Spleen (tissue), 11 donors: ENCODE data around the gene ATG16L1. TPM values are rescaled to one million over a fixed set of nuclear protein-coding genes. Genes with fewer than 3 reads are reported as not detected.

Experiments used
- DNase-seq: peaks from one replicate; pipeline ENCODE4 v3.0.0-alpha.2; 2020
- H3K27ac ChIP-seq, 8 donors: fragments of 200-600 bp; sonication (generic) in 7 of 8; 1 replicate in 4 of 8; 2 replicates in 4 of 8; pipeline versions ENCODE4 v1.5.0 to v1.8.0; 2016 to 2021; ENCODE audit warnings: inconsistent platforms in 4 of 8, mild to moderate bottlenecking in 4 of 8, moderate library complexity in 1 of 8
- H3K27me3 ChIP-seq, 7 donors: fragments of 200-600 bp; sonication (generic) in 6 of 7; replicated peaks in 1 of 7; 1 replicate in 4 of 7; 2 replicates in 3 of 7; pipeline versions ENCODE4 v1.5.0 to v1.8.0; 2016 to 2021; ENCODE audit warnings: inconsistent platforms in 3 of 7, mild to moderate bottlenecking in 1 of 7
- H3K36me3 ChIP-seq, 6 donors: fragments of 200-600 bp; sonication (generic) in 5 of 6; 1 replicate in 4 of 6; 2 replicates in 2 of 6; pipeline versions ENCODE4 v1.5.0 to v1.8.0; 2016 to 2021; ENCODE audit warnings: inconsistent platforms in 2 of 6
- H3K4me1 ChIP-seq, 6 donors: fragments of 200-600 bp; sonication (generic) in 5 of 6; 1 replicate in 3 of 6; 2 replicates in 3 of 6; pipeline versions ENCODE4 v1.5.0 to v1.8.0; 2016 to 2021; ENCODE audit warnings: inconsistent platforms in 3 of 6
- H3K4me3 ChIP-seq, 8 donors: fragments of 200-600 bp; sonication (generic) in 7 of 8; 1 replicate in 4 of 8; 2 replicates in 4 of 8; pipeline versions ENCODE4 v1.5.0 to v1.8.0; 2016 to 2021; ENCODE audit warnings: inconsistent platforms in 4 of 8, mild to moderate bottlenecking in 4 of 8, moderate library complexity in 2 of 8
- H3K9me3 ChIP-seq, 8 donors: fragments of 200-600 bp; sonication (generic) in 7 of 8; 1 replicate in 4 of 8; 2 replicates in 4 of 8; pipeline versions ENCODE4 v1.5.0 to v1.8.0; 2016 to 2021; ENCODE audit warnings: inconsistent platforms in 4 of 8
- CTCF ChIP-seq, 11 experiments: fragments of 200-600 bp in 7 of 11; fragments of 450-650 bp in 4 of 11; sonication (generic) in 4 of 11; IDR thresholded peaks in 8 of 11; conservative IDR thresholded peaks in 3 of 11; 1 replicate in 7 of 11; 2 replicates in 4 of 11; pipeline versions ENCODE4 v1.4.0 to v1.8.0; 2016 to 2021; ENCODE audit warnings: antibody characterized with exemption in 11 of 11, inconsistent platforms in 4 of 11, mild to moderate bottlenecking in 1 of 11
- POLR2A ChIP-seq, 3 donors: fragments of 450-650 bp; IDR thresholded peaks; one replicate each; pipeline ENCODE4 v1.5.1; 2017; ENCODE audit warnings: antibody characterized with exemption in 3 of 3, mild to moderate bottlenecking in 1 of 3
- POLR2AphosphoS5 ChIP-seq, 3 donors: sonication (generic); formaldehyde crosslinking; IDR thresholded peaks; one replicate each; pipeline ENCODE4 v1.5.1; 2017; ENCODE audit warnings: antibody characterized with exemption in 3 of 3
- WGBS, 5 donors: extraction: QIAGEN DNeasy Blood & Tissue Kit in 3 of 5; methylation state at CpG; one replicate each; pipeline versions ENCODE4 v1.1.5 to v1.1.7; 2013 to 2018; 5-methylcytosine and 5-hydroxymethylcytosine counted together
- intact Hi-C: fragments of 100-400 bp; cut with DNase I; formaldehyde crosslinking; loops from one replicate; pipeline ENCODE4 v1.15.0; 2023; ENCODE audit warnings: low total_unique reads
- polyA plus RNA-seq, 3 donors: library from polyadenylated mRNA; stranded (reverse); fragments of 200-250 nt; gene quantifications; one replicate each; pipeline ENCODE4 v1.2.1, GENCODE V29; 2013
- total RNA-seq, 7 donors: library from RNA; depleted of rRNA in 3 of 7; stranded (reverse); fragments of >200 nt in 3 of 7; fragmentation: NEBNext Ultra II Directional in 4 of 7; extraction: Animal tissue kit (Norgen Biotek cat#: 25700) in 4 of 7; gene quantifications; one replicate each; pipeline versions ENCODE4 v1.1.0 to v1.2.1, GENCODE V29; 2016 to 2021
- donor health status: healthy with polysubstance abuse.
- donor health status: DM: no; HTN: no; CAD: no; lungs with moderate emphysema.
- donor health status: DM: no; HTN: no; CAD: no.
- donor health status: Bipolar disorder and iron deficiency.
- donor health status: healthy.
- donor health status: DM: no; HTN: no; CAD: no.
- donor health status: DM: yes; HTN: yes; CAD: no.

ATG16L1 gene
- total and polyA plus RNA-seq, 10 donors = 12.0 to 45.8 (median 32.3) TPM

- H3K27me3 ChIP-seq = no peaks in the 10 kb centered on the region
- 49 to 60% (median 51%) methylated on average over 6 of the region's 6 CpGs for WGBS, 5 donors
- intact Hi-C loops = no loop called here
- peak overlapping the region in 1 of 8 donors; percentile 36 for H3K4me3 ChIP-seq
- H3K9me3 ChIP-seq = no peaks in the 10 kb centered on the region
- peaks cover 0 to 100% (median 67%) of the 10 kb centered on the region in 6 donors for H3K36me3 ChIP-seq
- peak; percentile 90 for DNase-seq
- H3K4me1 ChIP-seq = peaks cover 0 to 72% (median 39%) of the 10 kb centered on the region in 6 donors
- no peak for TF ChIP-seq CTCF (IDR thresholded peaks at IDR 0.05 in 8 of 11, conservative IDR thresholded peaks at IDR 0.05 in 3 of 11)
- TF ChIP-seq POLR2AphosphoS5 (IDR thresholded peaks at IDR 0.05) = peak; percentile 48 to 95 (median 80)
- H3K27ac ChIP-seq = peak overlapping the region; percentile 66 to 90 (median 76)
Observed at GRCh38 chr2:233267516-233268245, 16.2 kb downstream of the ATG16L1 start.

- 39 to 50% (median 44%) methylated on average over 5 of the region's 5 CpGs for WGBS, 5 donors
- DNase-seq = no peak
- peaks cover 5 to 100% (median 67%) of the 10 kb centered on the region in 6 donors for H3K36me3 ChIP-seq
- H3K27me3 ChIP-seq = no peaks in the 10 kb centered on the region
- peak overlapping the region; percentile 0 to 90 (median 76) for H3K27ac ChIP-seq
- no peak overlapping the region for H3K4me3 ChIP-seq
- H3K4me1 ChIP-seq = peaks cover 0 to 65% (median 38%) of the 10 kb centered on the region in 6 donors
- intact Hi-C loops = no loop called here
- no peaks in the 10 kb centered on the region for H3K9me3 ChIP-seq
- no peak for TF ChIP-seq POLR2AphosphoS5 (IDR thresholded peaks at IDR 0.05)
- TF ChIP-seq CTCF (IDR thresholded peaks at IDR 0.05 in 8 of 11, conservative IDR thresholded peaks at IDR 0.05 in 3 of 11) = peak in 1 of 11 experiments; percentile 8
Observed at GRCh38 chr2:233270366-233270765, 18.9 kb downstream of the ATG16L1 start.

GRCh38 chr2:233270951-233271350 is 19.5 kb downstream of the ATG16L1 start:
- DNase-seq = no peak
- Histone ChIP-seq H3K4me3 (no peak overlapping the region), H3K36me3 (peaks cover 5 to 100% (median 67%) of the 10 kb centered on the region in 6 donors), H3K27me3 (no peaks in the 10 kb centered on the region), H3K4me1 (peaks cover 0 to 64% (median 38%) of the 10 kb centered on the region in 6 donors), H3K27ac (peak overlapping the region; percentile 0 to 90 (median 76)), H3K9me3 (no peaks in the 10 kb centered on the region)
- WGBS, 5 donors = 83 to 87% (median 86%) methylated on average over 4 of the region's 4 CpGs
- intact Hi-C loops = no loop called here
- TF ChIP-seq CTCF (IDR thresholded peaks at IDR 0.05 in 8 of 11, conservative IDR thresholded peaks at IDR 0.05 in 3 of 11) (no peak), POLR2A (IDR thresholded peaks at IDR 0.05) (no peak), POLR2AphosphoS5 (IDR thresholded peaks at IDR 0.05) (no peak)

- Histone ChIP-seq H3K4me1 (peaks cover 0 to 56% (median 38%) of the 10 kb centered on the region in 6 donors), H3K36me3 (peaks cover 8 to 100% (median 68%) of the 10 kb centered on the region in 6 donors), H3K4me3 (no peak overlapping the region), H3K9me3 (no peaks in the 10 kb centered on the region), H3K27ac (peak overlapping the region in 5 of 8 donors; percentile 71 to 90 (median 83)), H3K27me3 (no peaks in the 10 kb centered on the region)
- TF ChIP-seq POLR2AphosphoS5 (IDR thresholded peaks at IDR 0.05) = no peak
- no peak for TF ChIP-seq CTCF (IDR thresholded peaks at IDR 0.05 in 8 of 11, conservative IDR thresholded peaks at IDR 0.05 in 3 of 11)
- TF ChIP-seq POLR2A (IDR thresholded peaks at IDR 0.05) = no peak
- WGBS, 5 donors = 91 to 99% (median 97%) methylated on average over 2 of the region's 2 CpGs
- DNase-seq = no peak
- intact Hi-C loops = no loop called here
Observed at GRCh38 chr2:233271693-233272092, 20.2 kb downstream of the ATG16L1 start.
